Astrocyte (in vitro differentiated cells and primary cell): ENCODE data around the gene PSMG4. TPM values are rescaled to one million over a fixed set of nuclear protein-coding genes. Genes with fewer than 3 reads are reported as not detected.

Experiments
- DNase-seq: peaks from one replicate; pipeline ENCODE4 v3.0.0-alpha.2; 2010; ENCODE audit warnings: low read depth
- FAIRE-seq: peaks from 2 replicates; lab custom pipeline; 2011; peaks lifted over from hg19 to GRCh38; lab: Jason Lieb, UNC
- H2AFZ ChIP-seq: 2 replicates; pipeline ENCODE4 v1.6.0; 2012; ENCODE audit warnings: low read depth, low read length, inconsistent platforms
- H3K27ac ChIP-seq: 2 replicates; pipeline ENCODE4 v1.5.1; 2011; ENCODE audit warnings: low read depth, low read length, inconsistent platforms
- H3K27me3 ChIP-seq: 2 replicates; pipeline ENCODE4 v1.6.0; 2011; ENCODE audit warnings: low read length, inconsistent platforms; ENCODE audit not compliant: insufficient read depth
- H3K36me3 ChIP-seq: 2 replicates; pipeline ENCODE4 v1.5.1; 2011; ENCODE audit warnings: low read length, inconsistent platforms; ENCODE audit not compliant: insufficient read depth
- H3K4me1 ChIP-seq: 2 replicates; pipeline ENCODE4 v1.5.1; 2011; ENCODE audit warnings: low read length, inconsistent platforms; ENCODE audit not compliant: insufficient read depth
- H3K4me2 ChIP-seq: 2 replicates; pipeline ENCODE4 v1.6.0; 2012; ENCODE audit warnings: low read length, inconsistent platforms
- H3K4me3 ChIP-seq: 2 replicates; pipeline ENCODE4 v1.5.1; 2011; ENCODE audit warnings: low read depth, mild to moderate bottlenecking, low read length, inconsistent platforms; ENCODE audit not compliant: insufficient read depth
- H3K79me2 ChIP-seq: 2 replicates; pipeline ENCODE4 v1.6.0; 2012; ENCODE audit warnings: mild to moderate bottlenecking, low read length, inconsistent platforms; ENCODE audit not compliant: insufficient read depth
- H3K9ac ChIP-seq: 2 replicates; pipeline ENCODE4 v1.6.0; 2012; ENCODE audit warnings: mild to moderate bottlenecking, low read length, inconsistent platforms
- H3K9me3 ChIP-seq: 2 replicates; pipeline ENCODE4 v1.5.1; 2012; ENCODE audit warnings: low read depth, mild to moderate bottlenecking, low read length, inconsistent platforms; ENCODE audit not compliant: insufficient read depth
- H4K20me1 ChIP-seq: 2 replicates; pipeline ENCODE4 v1.6.0; 2012; ENCODE audit warnings: low read length, inconsistent platforms; ENCODE audit not compliant: insufficient read depth
- H3K27ac Mint-ChIP-seq: one replicate; pipeline ENCODE4 v1.8.0; 2021; ENCODE audit warnings: mild to moderate bottlenecking, mixed read lengths; ENCODE audit not compliant: unreplicated experiment
- H3K27me3 Mint-ChIP-seq: one replicate; pipeline ENCODE4 v1.8.0; 2021; ENCODE audit warnings: low read depth, mixed read lengths; ENCODE audit not compliant: unreplicated experiment
- H3K36me3 Mint-ChIP-seq: one replicate; pipeline ENCODE4 v1.8.0; 2021; ENCODE audit warnings: low read depth, mixed read lengths; ENCODE audit not compliant: unreplicated experiment
- H3K4me1 Mint-ChIP-seq: one replicate; pipeline ENCODE4 v1.8.0; 2021; ENCODE audit warnings: low read depth, mixed read lengths; ENCODE audit not compliant: unreplicated experiment
- H3K4me3 Mint-ChIP-seq: one replicate; pipeline ENCODE4 v1.8.0; 2021; ENCODE audit warnings: mild to moderate bottlenecking, moderate library complexity, mixed read lengths; ENCODE audit not compliant: unreplicated experiment
- H3K9me3 Mint-ChIP-seq: one replicate; pipeline ENCODE4 v1.8.0; 2021; ENCODE audit warnings: mild to moderate bottlenecking, mixed read lengths; ENCODE audit not compliant: unreplicated experiment
- CTCF ChIP-seq: IDR thresholded peaks from 2 replicates; pipeline ENCODE4 v1.5.1; 2011; ENCODE audit warnings: low read depth, mild to moderate bottlenecking, inconsistent platforms, low read length, moderate library complexity; ENCODE audit not compliant: insufficient read depth
- EZH2 ChIP-seq: IDR thresholded peaks from 2 replicates; pipeline ENCODE4 v1.6.1; 2012; ENCODE audit warnings: mild to moderate bottlenecking, low read length, inconsistent platforms; ENCODE audit not compliant: insufficient read depth
- total RNA-seq: library from RNA; stranded (reverse); gene quantifications from 2 replicates; pipeline ENCODE4 v1.2.1, GENCODE V29; 2021

PSMG4 gene
- total RNA-seq, 1 donor from 2014 or later, result 23.4 TPM

- H3K27ac Mint-ChIP-seq, result peak overlapping the region; percentile 7
- no peak for FAIRE-seq
- H3K36me3 Mint-ChIP-seq, result peaks cover 18% of the 10 kb centered on the region
Measured at GRCh38 chr6:3273707-3274521, 15.2 kb downstream of the PSMG4 start.

GRCh38 chr6:3276174-3277167 is 17.7 kb downstream of the PSMG4 start:
- DNase-seq, result no peak
- Histone ChIP-seq H3K9ac (no peak overlapping the region), H3K36me3 (peaks cover 11% of the 10 kb centered on the region), H3K27ac (no peak overlapping the region), H4K20me1 (peaks cover 23% of the 10 kb centered on the region), H2AFZ (no peak overlapping the region), H3K4me3 (no peak overlapping the region), H3K4me2 (no peak overlapping the region), H3K27me3 (no peaks in the 10 kb centered on the region), H3K9me3 (no peaks in the 10 kb centered on the region), H3K4me1 (peaks cover 9% of the 10 kb centered on the region), H3K79me2 (no peaks in the 10 kb centered on the region)
- no peak for TF ChIP-seq EZH2
- no peak for TF ChIP-seq CTCF
- Mint-ChIP-seq H3K4me3 (no peak overlapping the region), H3K27me3 (no peaks in the 10 kb centered on the region), H3K4me1 (peaks cover 8% of the 10 kb centered on the region), H3K27ac (no peak overlapping the region), H3K36me3 (peaks cover 12% of the 10 kb centered on the region), H3K9me3 (no peaks in the 10 kb centered on the region)
- no peak for FAIRE-seq

More at GRCh38 chr6:3273707-3274521, 15.2 kb downstream of the PSMG4 start:
- H3K9me3 Mint-ChIP-seq, result no peaks in the 10 kb centered on the region
- no peaks in the 10 kb centered on the region for H3K27me3 Mint-ChIP-seq
- H3K27ac ChIP-seq, result no peak overlapping the region
- no peak overlapping the region for H3K4me2 ChIP-seq
- H2AFZ ChIP-seq, result no peak overlapping the region
- H3K4me3 ChIP-seq, result no peak overlapping the region
- H3K36me3 ChIP-seq, result peaks cover 15% of the 10 kb centered on the region
- DNase-seq, result no peak
- peaks cover 11% of the 10 kb centered on the region for H3K79me2 ChIP-seq
- peaks cover 37% of the 10 kb centered on the region for H4K20me1 ChIP-seq
- no peaks in the 10 kb centered on the region for H3K9me3 ChIP-seq
- no peak overlapping the region for H3K9ac ChIP-seq
- no peaks in the 10 kb centered on the region for H3K27me3 ChIP-seq
- H3K4me1 ChIP-seq, result no peaks in the 10 kb centered on the region
- TF ChIP-seq EZH2, result no peak
- no peak for TF ChIP-seq CTCF
- peaks cover 2% of the 10 kb centered on the region for H3K4me1 Mint-ChIP-seq
- no peak overlapping the region for H3K4me3 Mint-ChIP-seq
